Right lobe of liver (tissue), 4 donors: ENCODE results near the gene AFF2.
"Not testable (repeated sequence)": the region's sequence is repeated elsewhere in the genome, so short reads cannot be mapped to it uniquely, and the experiment has no call there.

Experiments used
- CTCF ChIP-seq, 4 donors: fragments of 200-600 bp in 3 of 4; fragments of 450-650 bp in 1 of 4; IDR thresholded peaks; one replicate each; pipeline versions ENCODE4 v1.5.1 to v1.8.0; 2016 to 2022; ENCODE audit warnings: antibody characterized with exemption in 4 of 4, mild to moderate bottlenecking in 2 of 4
- POLR2A ChIP-seq: fragments of 450-650 bp; IDR thresholded peaks from one replicate; pipeline ENCODE4 v1.6.1; 2017; ENCODE audit warnings: antibody characterized with exemption, mild to moderate bottlenecking
- donor health status: DM: no; HTN: no; CAD: no.
- donor health status: DM: no; HTN: no; CAD: no.
- donor health status: DM: no; HTN: yes; CAD: no.

- TF ChIP-seq POLR2A; CTCF (IDR thresholded peaks at IDR 0.05): not testable (repeated sequence)
Measured at GRCh38 chrX:148669175-148669574, 168.8 kb downstream of the AFF2 start.
